ENCODE measurements around the gene CACNA2D1.

CACNA2D1 gene

DNA sequence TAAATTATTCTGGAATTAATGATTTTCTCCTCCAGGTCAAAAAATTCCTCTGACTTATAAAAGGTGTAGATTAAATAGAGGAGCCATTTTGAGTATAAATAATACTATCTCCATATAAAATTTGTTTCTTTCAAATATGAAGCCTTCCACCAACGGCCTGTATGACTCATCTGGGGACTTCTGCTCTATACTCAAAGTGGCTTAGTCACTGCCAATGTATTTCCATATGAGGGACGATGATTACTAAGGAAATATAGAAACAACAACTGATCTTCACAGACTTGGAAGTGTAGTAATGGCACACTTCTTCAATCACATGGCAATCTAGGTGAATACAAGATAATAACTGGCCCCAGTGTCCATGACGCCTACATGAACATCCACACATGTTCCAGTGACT lies 338.1 kb downstream of the CACNA2D1 start:
- no peak for TF ChIP-seq CTCF (conservative IDR thresholded peaks at IDR 0.05; ENCODE audit: low read depth, low read length)
- peak; percentile 20 for DNase-seq (ENCODE audit: low read depth)
- H3K4me3 ChIP-seq (ENCODE audit: low read length) = no peak overlapping the region

- TF ChIP-seq CTCF (conservative IDR thresholded peaks at IDR 0.05; ENCODE audit: low read depth, low read length) = no peak
- DNase-seq (ENCODE audit: low read depth) = no peak
- H3K4me3 ChIP-seq (ENCODE audit: low read length) = no peak overlapping the region
These were observed 345.2 kb downstream of the CACNA2D1 start for GRCh38 chr7:82098414-82098813.

GRCh38 chr7:82091126-82091684 lies 352.4 kb downstream of the CACNA2D1 start:
- no peak for TF ChIP-seq CTCF (conservative IDR thresholded peaks at IDR 0.05; ENCODE audit: low read depth, low read length)
- no peak for DNase-seq (ENCODE audit: low read depth)
- H3K4me3 ChIP-seq (ENCODE audit: low read length) = no peak overlapping the region

DNA sequence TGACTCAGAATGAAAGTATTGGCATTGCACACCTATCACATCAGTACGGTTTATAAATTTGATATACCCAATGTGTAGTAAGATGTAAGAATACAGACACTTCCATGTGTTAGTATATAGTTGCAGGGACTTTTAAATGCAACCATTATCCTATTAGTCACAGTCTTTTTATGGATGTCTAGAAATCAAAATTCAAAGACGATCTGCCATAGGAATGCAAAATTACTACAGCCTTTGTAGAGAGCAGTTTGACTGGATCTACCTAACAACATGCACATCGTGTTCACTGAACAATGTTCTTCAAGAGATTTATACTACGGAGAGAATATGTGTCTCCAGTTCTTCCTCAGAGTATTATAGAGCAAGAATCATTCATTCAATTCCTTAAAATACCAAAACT lies 356.5 kb downstream of the CACNA2D1 start:
- DNase-seq (ENCODE audit: low read depth) = no peak
- TF ChIP-seq CTCF (conservative IDR thresholded peaks at IDR 0.05; ENCODE audit: low read depth, low read length) = no peak
- no peak overlapping the region for H3K4me3 ChIP-seq (ENCODE audit: low read length)

DNA sequence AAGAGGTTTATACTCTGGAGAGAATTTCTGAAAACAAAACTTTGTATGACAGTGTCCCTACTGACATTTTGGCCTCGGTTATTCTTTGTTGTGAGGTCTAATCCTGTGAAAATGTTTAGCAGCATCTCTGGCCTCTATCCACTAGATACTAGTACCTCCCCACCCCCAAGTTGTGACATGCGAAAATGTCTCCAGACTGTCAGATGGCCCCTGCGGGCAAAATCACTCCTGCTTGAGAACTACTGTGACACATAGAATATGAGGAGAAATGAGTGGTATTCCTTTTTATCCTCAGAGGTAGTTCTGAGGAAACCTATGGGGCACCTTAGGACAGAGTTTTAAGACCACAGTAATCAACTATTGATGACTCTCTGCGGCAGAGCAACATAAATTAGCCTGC lies 358.5 kb downstream of the CACNA2D1 start:
- H3K4me3 ChIP-seq (ENCODE audit: low read length) = no peak overlapping the region
- no peak for TF ChIP-seq CTCF (conservative IDR thresholded peaks at IDR 0.05; ENCODE audit: low read depth, low read length)
- no peak for DNase-seq (ENCODE audit: low read depth)

- H3K4me3 ChIP-seq (ENCODE audit: low read length) = no peak overlapping the region
- TF ChIP-seq CTCF (conservative IDR thresholded peaks at IDR 0.05; ENCODE audit: low read depth, low read length) = no peak
- DNase-seq (ENCODE audit: low read depth) = no peak
These were observed 361.8 kb downstream of the CACNA2D1 start for GRCh38 chr7:82081644-82082224.

- TF ChIP-seq CTCF (conservative IDR thresholded peaks at IDR 0.05; ENCODE audit: low read depth, low read length) = no peak
- H3K4me3 ChIP-seq (ENCODE audit: low read length) = no peak overlapping the region
- DNase-seq (ENCODE audit: low read depth) = no peak
These were observed 363.2 kb downstream of the CACNA2D1 start for GRCh38 chr7:82080254-82080927.
